Measurements from ENCODE around the gene IL4.

IL4 gene

GRCh38 chr5:132639706-132640130, 34.1 kb upstream of the IL4 start:
- no peak for DNase-seq (ENCODE audit: extremely low read depth, low read depth)
- no peak for TF ChIP-seq CTCF (IDR thresholded peaks at IDR 0.05; ENCODE audit: low read depth, low read length)

GRCh38 chr5:132640613-132641012, 33.2 kb upstream of the IL4 start:
- no peak for DNase-seq (ENCODE audit: extremely low read depth, low read depth)
- no peak for TF ChIP-seq CTCF (IDR thresholded peaks at IDR 0.05; ENCODE audit: low read depth, low read length)

- no peak for DNase-seq (ENCODE audit: extremely low read depth, low read depth)
- no peak for TF ChIP-seq CTCF (IDR thresholded peaks at IDR 0.05; ENCODE audit: low read depth, low read length)
Measured at GRCh38 chr5:132641241-132641723, 32.5 kb upstream of the IL4 start.

GRCh38 chr5:132641841-132642240, 31.9 kb upstream of the IL4 start:
- no peak for DNase-seq (ENCODE audit: extremely low read depth, low read depth)
- TF ChIP-seq CTCF (IDR thresholded peaks at IDR 0.05; ENCODE audit: low read depth, low read length) = no peak

GRCh38 chr5:132644177-132644576, 29.6 kb upstream of the IL4 start:
- TF ChIP-seq CTCF (IDR thresholded peaks at IDR 0.05; ENCODE audit: low read depth, low read length) = no peak
- DNase-seq (ENCODE audit: extremely low read depth, low read depth) = no peak

GRCh38 chr5:132646583-132647266, 27.1 kb upstream of the IL4 start:
- DNase-seq (ENCODE audit: extremely low read depth, low read depth) = no peak
- no peak for TF ChIP-seq CTCF (IDR thresholded peaks at IDR 0.05; ENCODE audit: low read depth, low read length)

GRCh38 chr5:132647473-132647872, 26.3 kb upstream of the IL4 start:
- no peak for DNase-seq (ENCODE audit: extremely low read depth, low read depth)
- no peak for TF ChIP-seq CTCF (IDR thresholded peaks at IDR 0.05; ENCODE audit: low read depth, low read length)
